SK-N-SH treated with all-trans-retinoic acid at 6 μM for 48 hours (cell line): ENCODE measurements around the gene PEAK3.

Experiments used
- ATAC-seq: fragments of 200-7000 bp; cut with Tn5 transposase; 3 replicates; pipeline ENCODE4 v1.9.1; 2020; ENCODE audit warnings: mild to moderate bottlenecking, moderate library complexity
- ARNTL ChIP-seq: fragments of 450-650 bp; formaldehyde crosslinking; IDR thresholded peaks from 2 replicates; pipeline ENCODE4 v1.5.0; 2020; ENCODE audit warnings: low read depth, mild to moderate bottlenecking, moderate library complexity, borderline replicate concordance
- BACH2 ChIP-seq: fragments of 250-450 bp; sonication (Bioruptor Pico); IDR thresholded peaks from 2 replicates; pipeline ENCODE4 v1.9.0; 2021; ENCODE audit warnings: mild to moderate bottlenecking, borderline replicate concordance
- GLIS3 ChIP-seq: fragments of 250-450 bp; sonication (Bioruptor Pico); IDR thresholded peaks from 2 replicates; pipeline ENCODE4 v1.5.0; 2020; ENCODE audit warnings: mild to moderate bottlenecking, moderate library complexity
- ISL1 ChIP-seq: fragments of 250-450 bp; sonication (Bioruptor Pico); IDR thresholded peaks from 2 replicates; pipeline ENCODE4 v2.1.2; 2022; ENCODE audit warnings: mild to moderate bottlenecking, moderate library complexity
- OSR1 ChIP-seq: fragments of 250-450 bp; sonication (Bioruptor Pico); IDR thresholded peaks from 2 replicates; pipeline ENCODE4 v1.8.0; 2022; ENCODE audit warnings: moderate library complexity, mild to moderate bottlenecking, inconsistent platforms
- PPARA ChIP-seq: fragments of 250-450 bp; sonication (Bioruptor Pico); IDR thresholded peaks from 2 replicates; pipeline ENCODE4 v1.5.0; 2020; ENCODE audit warnings: mild to moderate bottlenecking, borderline replicate concordance
- RARB ChIP-seq: fragments of 250-450 bp; sonication (Bioruptor Pico); IDR thresholded peaks from 2 replicates; pipeline ENCODE4 v1.8.0; 2021; ENCODE audit warnings: mild to moderate bottlenecking, moderate library complexity
- SNAI2 ChIP-seq: fragments of 250-450 bp; sonication (Bioruptor Pico); IDR thresholded peaks from 2 replicates; pipeline ENCODE4 v1.5.0; 2020; ENCODE audit warnings: mild to moderate bottlenecking, moderate library complexity
- TCF4 ChIP-seq: fragments of 250-450 bp; sonication (Bioruptor Pico); IDR thresholded peaks from 2 replicates; pipeline ENCODE4 v1.8.0; 2021; ENCODE audit warnings: mild to moderate bottlenecking, moderate library complexity, borderline replicate concordance
- TOX ChIP-seq: fragments of 250-450 bp; sonication (Bioruptor Pico); IDR thresholded peaks from 2 replicates; pipeline ENCODE4 v1.8.0; 2021; ENCODE audit warnings: mild to moderate bottlenecking, moderate library complexity, borderline replicate concordance
- ZC3H10 ChIP-seq: fragments of 250-450 bp; sonication (Bioruptor Pico); IDR thresholded peaks from 2 replicates; pipeline ENCODE4 v1.5.1; 2021; ENCODE audit warnings: mild to moderate bottlenecking, moderate library complexity
- ZFP3 ChIP-seq: fragments of 250-450 bp; sonication (Bioruptor Pico); IDR thresholded peaks from 2 replicates; pipeline ENCODE4 v1.5.0; 2020; ENCODE audit warnings: mild to moderate bottlenecking, moderate library complexity
- ZFP30 ChIP-seq: fragments of 450-650 bp; formaldehyde crosslinking; IDR thresholded peaks from 2 replicates; pipeline ENCODE4 v1.5.0; 2022; ENCODE audit warnings: mild to moderate bottlenecking, moderate library complexity
- ZNF565 ChIP-seq: fragments of 450-650 bp; formaldehyde crosslinking; conservative IDR thresholded peaks from 2 replicates; pipeline ENCODE4 v1.5.0; 2020; ENCODE audit warnings: low read depth, mild to moderate bottlenecking, moderate library complexity
- ZNF70 ChIP-seq: fragments of 450-650 bp; formaldehyde crosslinking; IDR thresholded peaks from 2 replicates; pipeline ENCODE4 v1.5.0; 2020; ENCODE audit warnings: mild to moderate bottlenecking, moderate library complexity
- ZNF8 ChIP-seq: fragments of 450-650 bp; formaldehyde crosslinking; IDR thresholded peaks from 2 replicates; pipeline ENCODE4 v1.5.0; 2020; ENCODE audit warnings: mild to moderate bottlenecking, moderate library complexity
- TF ChIP-seq, protein P1 (sequence below): fragments of 250-450 bp; sonication (Bioruptor Pico); IDR thresholded peaks from 2 replicates; pipeline ENCODE4 v1.5.1; 2020; ENCODE audit warnings: low read depth, mild to moderate bottlenecking, moderate library complexity
- TF ChIP-seq, protein P2 (sequence below): fragments of 250-450 bp; sonication (Bioruptor Pico); IDR thresholded peaks from 2 replicates; pipeline ENCODE4 v1.5.0; 2020; ENCODE audit warnings: mild to moderate bottlenecking, moderate library complexity
- TF ChIP-seq, protein P3 (sequence below): fragments of 250-450 bp; sonication (Bioruptor Pico); IDR thresholded peaks from 2 replicates; pipeline ENCODE4 v1.8.0; 2021; ENCODE audit warnings: low read depth, mild to moderate bottlenecking, moderate library complexity, borderline replicate concordance
- TF ChIP-seq, protein P4 (sequence below): fragments of 250-450 bp; sonication (Bioruptor Pico); IDR thresholded peaks from 2 replicates; pipeline ENCODE4 v1.8.0; 2020; ENCODE audit warnings: mild to moderate bottlenecking, moderate library complexity, borderline replicate concordance
- TF ChIP-seq, protein P5 (sequence below): fragments of 250-450 bp; sonication (Bioruptor Pico); IDR thresholded peaks from 2 replicates; pipeline ENCODE4 v1.5.1; 2021; ENCODE audit warnings: mild to moderate bottlenecking, moderate library complexity

The PEAK3 gene

DNA sequence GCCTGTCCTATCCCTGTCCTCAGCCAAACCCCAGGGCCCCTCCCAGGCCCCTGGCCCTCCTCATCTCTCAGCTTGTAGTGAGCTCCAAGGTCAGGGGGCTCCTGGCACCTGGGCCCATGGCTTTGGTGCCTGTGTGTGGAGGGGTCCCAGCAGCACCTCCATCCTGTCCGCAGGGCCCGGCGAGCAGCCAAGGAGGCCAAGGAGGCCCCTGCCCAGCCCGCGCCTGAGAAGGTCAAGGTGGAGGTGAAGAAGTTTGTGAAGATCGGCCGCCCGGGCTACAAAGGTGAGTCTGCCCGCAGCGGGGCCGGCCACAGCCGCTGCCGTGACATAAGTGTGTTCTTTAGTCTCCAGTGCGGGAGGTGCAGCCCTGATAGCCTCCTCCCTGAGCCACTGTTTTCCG, 36.7 kb downstream of the PEAK3 start:
- no peak for ATAC-seq
- TF ChIP-seq SNAI2 (CRISPR knock-in tag) (no peak), TCF4 (CRISPR knock-in tag) (no peak), ZC3H10 (CRISPR knock-in tag) (no peak), ZFP3 (CRISPR knock-in tag) (no peak), ZNF8 (no peak), PPARA (CRISPR knock-in tag) (no peak), ZNF565 (CRISPR knock-in tag) (no peak), ZNF70 (CRISPR knock-in tag) (no peak), RARB (CRISPR knock-in tag) (no peak), ISL1 (CRISPR knock-in tag) (no peak), ARNTL (CRISPR knock-in tag) (no peak), GLIS3 (CRISPR knock-in tag) (no peak), TOX (CRISPR knock-in tag) (no peak), BACH2 (no peak)
- TF ChIP-seq, protein P1, sequence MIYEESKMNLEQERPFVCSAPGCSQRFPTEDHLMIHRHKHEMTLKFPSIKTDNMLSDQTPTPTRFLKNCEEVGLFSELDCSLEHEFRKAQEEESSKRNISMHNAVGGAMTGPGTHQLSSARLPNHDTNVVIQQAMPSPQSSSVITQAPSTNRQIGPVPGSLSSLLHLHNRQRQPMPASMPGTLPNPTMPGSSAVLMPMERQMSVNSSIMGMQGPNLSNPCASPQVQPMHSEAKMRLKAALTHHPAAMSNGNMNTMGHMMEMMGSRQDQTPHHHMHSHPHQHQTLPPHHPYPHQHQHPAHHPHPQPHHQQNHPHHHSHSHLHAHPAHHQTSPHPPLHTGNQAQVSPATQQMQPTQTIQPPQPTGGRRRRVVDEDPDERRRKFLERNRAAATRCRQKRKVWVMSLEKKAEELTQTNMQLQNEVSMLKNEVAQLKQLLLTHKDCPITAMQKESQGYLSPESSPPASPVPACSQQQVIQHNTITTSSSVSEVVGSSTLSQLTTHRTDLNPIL (CRISPR knock-in tag) = no peak
- TF ChIP-seq, protein P2, sequence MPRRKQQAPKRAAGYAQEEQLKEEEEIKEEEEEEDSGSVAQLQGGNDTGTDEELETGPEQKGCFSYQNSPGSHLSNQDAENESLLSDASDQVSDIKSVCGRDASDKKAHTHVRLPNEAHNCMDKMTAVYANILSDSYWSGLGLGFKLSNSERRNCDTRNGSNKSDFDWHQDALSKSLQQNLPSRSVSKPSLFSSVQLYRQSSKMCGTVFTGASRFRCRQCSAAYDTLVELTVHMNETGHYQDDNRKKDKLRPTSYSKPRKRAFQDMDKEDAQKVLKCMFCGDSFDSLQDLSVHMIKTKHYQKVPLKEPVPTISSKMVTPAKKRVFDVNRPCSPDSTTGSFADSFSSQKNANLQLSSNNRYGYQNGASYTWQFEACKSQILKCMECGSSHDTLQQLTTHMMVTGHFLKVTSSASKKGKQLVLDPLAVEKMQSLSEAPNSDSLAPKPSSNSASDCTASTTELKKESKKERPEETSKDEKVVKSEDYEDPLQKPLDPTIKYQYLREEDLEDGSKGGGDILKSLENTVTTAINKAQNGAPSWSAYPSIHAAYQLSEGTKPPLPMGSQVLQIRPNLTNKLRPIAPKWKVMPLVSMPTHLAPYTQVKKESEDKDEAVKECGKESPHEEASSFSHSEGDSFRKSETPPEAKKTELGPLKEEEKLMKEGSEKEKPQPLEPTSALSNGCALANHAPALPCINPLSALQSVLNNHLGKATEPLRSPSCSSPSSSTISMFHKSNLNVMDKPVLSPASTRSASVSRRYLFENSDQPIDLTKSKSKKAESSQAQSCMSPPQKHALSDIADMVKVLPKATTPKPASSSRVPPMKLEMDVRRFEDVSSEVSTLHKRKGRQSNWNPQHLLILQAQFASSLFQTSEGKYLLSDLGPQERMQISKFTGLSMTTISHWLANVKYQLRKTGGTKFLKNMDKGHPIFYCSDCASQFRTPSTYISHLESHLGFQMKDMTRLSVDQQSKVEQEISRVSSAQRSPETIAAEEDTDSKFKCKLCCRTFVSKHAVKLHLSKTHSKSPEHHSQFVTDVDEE (CRISPR knock-in tag) = no peak
- TF ChIP-seq, protein P3, sequence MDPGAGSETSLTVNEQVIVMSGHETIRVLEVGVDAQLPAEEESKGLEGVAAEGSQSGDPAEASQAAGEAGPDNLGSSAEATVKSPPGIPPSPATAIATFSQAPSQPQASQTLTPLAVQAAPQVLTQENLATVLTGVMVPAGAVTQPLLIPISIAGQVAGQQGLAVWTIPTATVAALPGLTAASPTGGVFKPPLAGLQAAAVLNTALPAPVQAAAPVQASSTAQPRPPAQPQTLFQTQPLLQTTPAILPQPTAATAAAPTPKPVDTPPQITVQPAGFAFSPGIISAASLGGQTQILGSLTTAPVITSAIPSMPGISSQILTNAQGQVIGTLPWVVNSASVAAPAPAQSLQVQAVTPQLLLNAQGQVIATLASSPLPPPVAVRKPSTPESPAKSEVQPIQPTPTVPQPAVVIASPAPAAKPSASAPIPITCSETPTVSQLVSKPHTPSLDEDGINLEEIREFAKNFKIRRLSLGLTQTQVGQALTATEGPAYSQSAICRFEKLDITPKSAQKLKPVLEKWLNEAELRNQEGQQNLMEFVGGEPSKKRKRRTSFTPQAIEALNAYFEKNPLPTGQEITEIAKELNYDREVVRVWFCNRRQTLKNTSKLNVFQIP (CRISPR knock-in tag) = no peak
- TF ChIP-seq, protein P4, sequence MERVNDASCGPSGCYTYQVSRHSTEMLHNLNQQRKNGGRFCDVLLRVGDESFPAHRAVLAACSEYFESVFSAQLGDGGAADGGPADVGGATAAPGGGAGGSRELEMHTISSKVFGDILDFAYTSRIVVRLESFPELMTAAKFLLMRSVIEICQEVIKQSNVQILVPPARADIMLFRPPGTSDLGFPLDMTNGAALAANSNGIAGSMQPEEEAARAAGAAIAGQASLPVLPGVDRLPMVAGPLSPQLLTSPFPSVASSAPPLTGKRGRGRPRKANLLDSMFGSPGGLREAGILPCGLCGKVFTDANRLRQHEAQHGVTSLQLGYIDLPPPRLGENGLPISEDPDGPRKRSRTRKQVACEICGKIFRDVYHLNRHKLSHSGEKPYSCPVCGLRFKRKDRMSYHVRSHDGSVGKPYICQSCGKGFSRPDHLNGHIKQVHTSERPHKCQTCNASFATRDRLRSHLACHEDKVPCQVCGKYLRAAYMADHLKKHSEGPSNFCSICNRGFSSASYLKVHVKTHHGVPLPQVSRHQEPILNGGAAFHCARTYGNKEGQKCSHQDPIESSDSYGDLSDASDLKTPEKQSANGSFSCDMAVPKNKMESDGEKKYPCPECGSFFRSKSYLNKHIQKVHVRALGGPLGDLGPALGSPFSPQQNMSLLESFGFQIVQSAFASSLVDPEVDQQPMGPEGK (CRISPR knock-in tag) = no peak

DNA sequence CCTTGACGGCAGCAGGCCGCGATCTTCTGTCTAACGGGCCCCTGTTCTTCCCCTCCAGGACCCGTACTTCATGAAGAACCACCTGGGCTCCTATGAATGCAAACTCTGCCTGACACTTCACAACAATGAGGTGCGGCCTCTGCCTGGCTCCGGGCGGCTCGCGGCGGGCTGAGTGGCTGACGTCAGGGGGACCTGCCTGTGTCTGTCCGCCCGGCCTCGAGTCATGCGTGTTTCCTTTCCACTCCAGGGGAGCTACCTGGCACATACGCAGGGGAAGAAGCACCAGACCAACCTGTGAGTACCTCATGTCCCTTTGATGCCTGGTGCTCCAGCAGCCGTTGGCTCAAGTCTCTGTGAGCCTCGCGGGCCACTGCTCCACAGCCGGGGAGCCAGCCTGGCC, 37.5 kb downstream of the PEAK3 start:
- ATAC-seq = no peak
- TF ChIP-seq ZFP3 (CRISPR knock-in tag) (no peak), ZNF565 (CRISPR knock-in tag) (no peak), ISL1 (CRISPR knock-in tag) (no peak), TCF4 (CRISPR knock-in tag) (no peak), OSR1 (CRISPR knock-in tag) (no peak), ZFP30 (no peak), ZC3H10 (CRISPR knock-in tag) (no peak), ZNF70 (CRISPR knock-in tag) (no peak), SNAI2 (CRISPR knock-in tag) (no peak), PPARA (CRISPR knock-in tag) (no peak), GLIS3 (CRISPR knock-in tag) (no peak), ZNF8 (no peak)
- TF ChIP-seq, protein P4 (CRISPR knock-in tag) = no peak
- TF ChIP-seq, protein P5, sequence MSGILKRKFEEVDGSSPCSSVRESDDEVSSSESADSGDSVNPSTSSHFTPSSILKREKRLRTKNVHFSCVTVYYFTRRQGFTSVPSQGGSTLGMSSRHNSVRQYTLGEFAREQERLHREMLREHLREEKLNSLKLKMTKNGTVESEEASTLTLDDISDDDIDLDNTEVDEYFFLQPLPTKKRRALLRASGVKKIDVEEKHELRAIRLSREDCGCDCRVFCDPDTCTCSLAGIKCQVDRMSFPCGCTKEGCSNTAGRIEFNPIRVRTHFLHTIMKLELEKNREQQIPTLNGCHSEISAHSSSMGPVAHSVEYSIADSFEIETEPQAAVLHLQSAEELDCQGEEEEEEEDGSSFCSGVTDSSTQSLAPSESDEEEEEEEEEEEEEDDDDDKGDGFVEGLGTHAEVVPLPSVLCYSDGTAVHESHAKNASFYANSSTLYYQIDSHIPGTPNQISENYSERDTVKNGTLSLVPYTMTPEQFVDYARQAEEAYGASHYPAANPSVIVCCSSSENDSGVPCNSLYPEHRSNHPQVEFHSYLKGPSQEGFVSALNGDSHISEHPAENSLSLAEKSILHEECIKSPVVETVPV (CRISPR knock-in tag) = no peak
- TF ChIP-seq, protein P1 (CRISPR knock-in tag) = no peak
- TF ChIP-seq, protein P3 (CRISPR knock-in tag) = no peak
- TF ChIP-seq, protein P2 (CRISPR knock-in tag) = no peak
